ENCODE measurements around the gene SLCO2B1.

GRCh38 chr11:75159151-75159953 is 8.4 kb downstream of the SLCO2B1 start:
- TF ChIP-seq CTCF (IDR thresholded peaks at IDR 0.05), result no peak
- TF ChIP-seq ATF1 (CRISPR knock-in tag; IDR thresholded peaks at IDR 0.05), result no peak
- no peak for TF ChIP-seq AFF4 (CRISPR knock-in tag; IDR thresholded peaks at IDR 0.05; ENCODE audit: borderline replicate concordance)
- no peak for TF ChIP-seq TEAD4 (CRISPR knock-in tag; IDR thresholded peaks at IDR 0.05)
- TF ChIP-seq MYBL2 (CRISPR knock-in tag; IDR thresholded peaks at IDR 0.05), result no peak
- TF ChIP-seq USF2 (CRISPR knock-in tag; IDR thresholded peaks at IDR 0.05), result no peak
- TF ChIP-seq NR1H2 (CRISPR knock-in tag; IDR thresholded peaks at IDR 0.05), result no peak
- no peak for TF ChIP-seq NFYB (CRISPR knock-in tag; conservative IDR thresholded peaks at IDR 0.05; ENCODE audit: low read depth)
- no peak for TF ChIP-seq ATF2 (CRISPR knock-in tag; IDR thresholded peaks at IDR 0.05; ENCODE audit: borderline replicate concordance, low read depth)
- TF ChIP-seq, protein P1, sequence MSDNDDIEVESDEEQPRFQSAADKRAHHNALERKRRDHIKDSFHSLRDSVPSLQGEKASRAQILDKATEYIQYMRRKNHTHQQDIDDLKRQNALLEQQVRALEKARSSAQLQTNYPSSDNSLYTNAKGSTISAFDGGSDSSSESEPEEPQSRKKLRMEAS (CRISPR knock-in tag; IDR thresholded peaks at IDR 0.05), result no peak
- TF ChIP-seq ZSCAN18 (CRISPR knock-in tag; IDR thresholded peaks at IDR 0.05), result no peak
